ENCODE results near the gene CFAP100. TPM values are rescaled to one million over a fixed set of nuclear protein-coding genes. Genes with fewer than 3 reads are reported as not detected.

Gene CFAP100
- polyA plus RNA-seq, 4 donors, result 0.46 to 2.5 (median 1.3) TPM

GRCh38 chr3:126419886-126420786 is 25.4 kb downstream of the CFAP100 start:
- DNase-seq (ENCODE audit: low read depth in 4 of 4, low spot score in 3 of 4), result no peak

DNA sequence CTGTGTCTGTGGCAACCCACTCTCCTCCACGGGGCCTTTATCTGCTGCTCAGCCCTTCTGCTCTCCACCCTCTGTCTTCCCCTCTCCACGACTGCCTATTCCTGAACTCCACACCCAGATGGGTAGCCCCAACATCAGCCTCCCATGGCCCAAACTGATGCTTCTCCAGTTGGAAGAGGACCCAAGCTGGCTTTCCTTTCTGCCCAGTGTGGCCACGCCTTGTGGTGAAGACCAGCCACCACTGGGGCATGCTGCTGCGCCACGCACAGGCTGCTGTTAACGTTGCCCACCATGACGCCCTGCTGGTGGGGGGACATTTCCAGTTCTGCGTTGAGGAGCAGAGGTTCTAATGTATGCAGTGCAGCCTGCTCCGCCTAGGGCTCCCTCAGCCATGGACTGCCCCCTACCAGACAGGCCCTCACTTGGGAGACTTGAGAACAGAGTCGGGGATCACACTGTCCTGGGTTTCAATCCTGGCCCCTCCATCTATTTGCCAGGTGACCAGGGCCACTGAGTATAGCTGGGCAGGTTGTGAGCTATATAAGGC is 26.9 kb downstream of the CFAP100 start:
- DNase-seq (ENCODE audit: low read depth in 4 of 4, low spot score in 3 of 4), result no peak

GRCh38 chr3:126422121-126422520 is 27.4 kb downstream of the CFAP100 start:
- DNase-seq (ENCODE audit: low read depth in 4 of 4, low spot score in 3 of 4), result no peak

- DNase-seq (ENCODE audit: low read depth in 4 of 4, low spot score in 3 of 4), result no peak
These were observed 27.9 kb downstream of the CFAP100 start for GRCh38 chr3:126422571-126423091.

DNA sequence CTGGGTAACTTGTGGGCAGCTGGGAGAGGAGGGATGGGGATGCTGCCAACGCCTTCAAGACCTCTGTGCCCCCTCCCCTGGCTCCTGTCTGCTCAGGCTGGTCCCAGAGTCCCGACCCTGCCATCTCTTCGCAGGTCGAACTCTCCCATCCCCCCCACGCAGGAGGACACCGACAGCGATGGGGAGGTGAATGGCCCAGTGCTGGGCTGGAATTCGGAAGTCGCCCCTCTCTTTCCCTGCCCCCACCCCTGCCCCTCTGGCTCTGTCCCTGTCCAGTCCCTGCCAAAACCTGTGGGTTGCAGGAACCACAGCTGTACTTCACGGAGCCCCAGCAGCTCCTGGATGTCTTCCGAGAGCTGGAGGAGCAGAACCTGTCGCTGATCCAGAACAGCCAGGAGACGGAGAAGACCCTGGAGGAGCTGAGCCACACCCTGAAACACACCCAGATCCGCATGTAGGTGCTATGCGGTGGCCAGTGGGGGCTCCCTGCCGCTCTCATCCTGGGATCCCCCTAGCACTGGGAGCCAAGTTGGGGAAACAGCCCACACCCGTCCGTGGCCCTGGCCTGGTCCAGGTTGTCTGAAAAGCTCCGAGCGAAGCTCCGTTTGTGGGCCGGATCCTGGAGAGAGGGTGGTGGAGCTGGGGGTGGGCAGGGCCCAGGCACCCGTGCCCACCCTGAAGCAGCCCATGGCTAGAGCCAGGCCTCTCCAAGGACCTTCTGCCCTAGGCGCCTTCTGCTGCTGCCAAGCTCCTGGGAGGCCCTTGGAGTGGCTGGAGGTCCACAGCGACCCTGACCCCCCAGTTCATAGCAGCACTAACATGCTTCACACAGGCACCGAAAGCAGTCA is 28.7 kb downstream of the CFAP100 start:
- no peak for DNase-seq (ENCODE audit: low read depth in 4 of 4, low spot score in 3 of 4)

DNA sequence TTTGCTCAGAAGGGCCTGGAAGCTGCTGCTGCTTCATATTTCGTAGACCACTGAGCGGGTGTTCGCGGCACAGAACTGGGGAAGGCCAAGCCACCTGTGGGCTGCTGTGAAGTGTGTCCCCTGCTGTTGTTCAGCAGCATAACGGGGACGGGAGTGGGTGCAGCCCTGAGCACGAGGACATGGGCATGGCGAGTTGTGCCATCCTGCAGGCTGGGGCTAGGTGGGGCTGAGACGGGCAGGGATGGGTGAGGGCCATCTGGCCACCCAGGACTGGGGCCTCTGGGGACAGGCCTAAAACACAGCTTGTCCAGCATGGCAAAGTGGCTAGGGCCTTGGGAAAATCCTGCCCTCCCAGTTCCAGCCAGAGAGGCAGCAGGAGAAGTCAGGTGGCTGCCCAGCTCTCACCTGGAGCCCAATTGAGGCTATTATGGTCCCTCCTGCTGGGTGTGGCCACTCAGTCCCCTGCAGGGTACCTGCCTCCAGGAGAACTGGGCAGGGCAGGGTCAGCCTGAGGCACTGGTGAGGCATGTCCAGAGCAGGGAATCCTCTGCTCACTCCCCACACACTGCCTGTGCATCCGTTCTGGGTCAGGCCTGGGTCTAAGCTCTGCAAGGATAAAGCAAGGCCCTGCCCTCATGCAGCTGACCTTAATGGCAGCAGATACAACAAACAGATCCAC is 29.5 kb downstream of the CFAP100 start:
- DNase-seq (ENCODE audit: low read depth in 4 of 4, low spot score in 3 of 4), result no peak

GRCh38 chr3:126424751-126425150 is 30.0 kb downstream of the CFAP100 start:
- DNase-seq (ENCODE audit: low read depth in 4 of 4, low spot score in 3 of 4), result no peak

DNA sequence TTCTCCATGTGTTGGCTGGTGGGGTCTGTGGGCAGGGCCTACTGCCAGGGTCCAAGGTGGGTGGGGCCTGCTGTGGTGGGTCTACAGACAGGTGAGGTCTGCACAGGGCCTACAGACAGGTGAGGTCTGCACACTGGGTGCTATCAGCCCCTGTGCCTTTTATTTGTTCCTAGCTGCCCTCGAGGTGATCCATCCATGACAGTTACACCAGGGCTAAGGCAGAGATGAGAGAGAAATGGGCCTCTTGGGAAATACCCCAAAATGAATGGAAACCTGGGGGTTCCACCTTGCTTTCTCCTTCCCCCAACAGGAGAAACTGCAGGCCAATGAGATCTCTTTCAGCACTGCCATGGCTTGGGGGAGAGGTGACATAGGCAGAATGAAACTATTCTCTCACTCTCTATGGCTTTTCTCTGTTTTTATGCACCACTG is 36.4 kb downstream of the CFAP100 start:
- DNase-seq (ENCODE audit: low read depth in 4 of 4, low spot score in 3 of 4), result no peak

DNA sequence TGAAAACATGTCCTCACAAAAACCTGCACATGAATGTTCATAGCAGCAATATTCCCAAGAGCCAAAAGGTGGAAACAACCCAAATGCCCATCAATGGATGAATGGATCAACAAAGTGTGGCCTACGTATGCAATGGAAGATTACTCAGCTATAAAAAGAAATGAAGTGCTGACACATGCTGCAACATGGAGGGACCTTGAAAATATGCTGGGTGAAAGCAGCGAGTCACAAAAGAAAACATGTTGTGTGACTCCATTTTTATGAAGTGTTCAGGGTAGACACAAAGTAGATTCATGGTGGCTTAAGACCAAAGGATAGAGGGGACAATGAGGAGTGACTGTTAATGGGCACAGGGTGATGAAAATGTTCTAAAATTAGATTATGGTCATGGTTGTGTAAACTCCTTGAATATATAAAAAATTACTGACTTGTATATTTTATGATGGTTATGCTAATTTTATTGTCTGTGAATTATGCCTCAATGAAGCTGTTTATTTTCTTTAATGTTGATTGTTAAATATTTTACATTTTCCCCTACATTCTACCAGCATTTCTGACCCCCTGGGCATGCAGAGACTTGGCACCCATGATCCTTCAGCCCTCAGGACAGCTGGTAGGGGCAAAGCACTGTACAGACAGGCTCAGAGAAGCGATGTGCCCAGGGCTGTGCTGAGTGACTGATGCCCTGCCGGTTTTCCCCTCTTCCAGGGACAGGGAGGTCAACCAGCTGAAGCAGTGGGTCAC is 37.8 kb downstream of the CFAP100 start:
- no peak for DNase-seq (ENCODE audit: low read depth in 4 of 4, low spot score in 3 of 4)

DNA sequence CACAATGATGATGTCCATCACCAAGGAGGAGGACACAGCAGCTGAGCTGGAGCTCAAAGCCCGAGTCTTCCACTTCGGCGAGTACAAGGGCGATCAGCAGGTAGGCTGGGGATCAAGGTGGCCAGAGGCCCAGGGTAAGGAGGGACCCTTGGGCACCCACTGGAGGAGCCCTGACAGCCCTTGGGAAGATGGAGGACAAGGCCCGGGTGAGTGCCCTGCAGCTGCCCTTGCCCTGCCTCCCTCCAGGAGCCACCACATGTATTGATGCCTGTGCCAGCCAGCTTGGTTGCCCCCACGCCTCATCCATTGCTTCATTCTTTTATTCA is 38.4 kb downstream of the CFAP100 start:
- DNase-seq (ENCODE audit: low read depth in 4 of 4, low spot score in 3 of 4), result no peak

- DNase-seq (ENCODE audit: low read depth in 4 of 4, low spot score in 3 of 4), result no peak
These were observed 39.0 kb downstream of the CFAP100 start for GRCh38 chr3:126433496-126434263.

DNA sequence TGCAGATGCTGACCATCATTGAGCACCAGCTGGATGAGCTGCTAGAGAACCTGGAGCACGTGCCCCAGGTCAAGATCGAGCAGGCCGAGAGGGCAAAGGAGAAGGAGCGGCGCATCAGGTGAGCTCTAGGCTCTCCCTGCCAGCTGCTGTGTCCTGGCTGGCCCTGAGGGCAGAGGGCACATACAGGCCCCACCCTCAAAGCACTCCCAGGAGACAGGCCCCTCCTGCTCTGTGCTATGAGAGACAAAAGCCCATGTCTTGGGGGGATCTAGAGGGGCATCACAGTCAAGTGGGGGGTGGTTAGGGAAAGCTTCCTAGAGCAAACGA is 39.5 kb downstream of the CFAP100 start:
- no peak for DNase-seq (ENCODE audit: low read depth in 4 of 4, low spot score in 3 of 4)

GRCh38 chr3:126434931-126435411 is 40.3 kb downstream of the CFAP100 start:
- DNase-seq (ENCODE audit: low read depth in 4 of 4, low spot score in 3 of 4), result no peak

DNA sequence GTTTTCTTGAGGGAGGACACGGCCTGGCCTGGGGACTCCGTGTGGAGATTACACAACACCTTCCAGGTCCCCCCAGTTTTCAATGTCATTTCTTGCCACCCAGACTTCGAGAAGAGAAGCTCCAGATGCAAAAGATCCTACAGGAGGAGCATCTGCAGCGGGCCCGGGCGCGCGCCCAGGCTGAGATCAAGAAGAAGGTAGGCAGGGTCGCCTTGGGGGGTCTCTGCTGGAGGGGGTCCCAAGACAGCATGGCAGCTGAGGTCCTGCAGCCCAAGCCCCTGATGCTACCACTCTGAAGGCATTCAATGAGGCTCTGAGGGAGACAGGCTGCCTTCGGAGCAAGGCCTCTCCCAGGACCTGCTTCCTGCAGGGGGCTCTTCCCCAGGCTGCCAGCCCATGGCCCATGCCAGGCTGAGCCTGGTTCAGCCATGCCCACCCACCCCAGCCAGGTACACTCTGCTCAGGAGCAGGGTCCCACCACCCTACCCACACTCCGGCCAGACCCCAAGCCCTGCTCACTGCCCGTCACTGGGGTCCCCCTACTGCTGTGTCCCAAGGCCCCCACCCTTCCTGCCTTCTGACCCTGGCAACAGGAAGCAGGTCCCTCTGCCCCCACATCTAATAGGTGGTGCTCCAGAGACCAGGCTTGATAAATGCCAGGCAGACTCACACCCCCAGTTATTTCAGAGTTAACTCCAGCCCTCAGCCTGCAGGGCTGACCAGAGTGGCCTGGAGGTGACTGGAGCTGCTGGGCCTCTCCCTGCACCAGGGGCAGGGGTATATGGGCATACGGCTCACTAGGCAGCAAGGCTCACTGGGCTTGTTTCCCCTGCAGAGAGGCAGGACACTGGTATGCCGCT is 41.0 kb downstream of the CFAP100 start:
- DNase-seq (ENCODE audit: low read depth in 4 of 4, low spot score in 3 of 4), result no peak

- no peak for DNase-seq (ENCODE audit: low read depth in 4 of 4, low spot score in 3 of 4)
These were observed 42.4 kb downstream of the CFAP100 start for GRCh38 chr3:126436826-126437717.

GRCh38 chr3:126438186-126438585 is 43.5 kb downstream of the CFAP100 start:
- DNase-seq (ENCODE audit: low read depth in 4 of 4, low spot score in 3 of 4), result no peak

GRCh38 chr3:126438746-126439145 is 44.0 kb downstream of the CFAP100 start:
- no peak for DNase-seq (ENCODE audit: low read depth in 4 of 4, low spot score in 3 of 4)

Data from left renal pelvis (tissue), 4 donors.